Anterior cingulate cortex (tissue), 58 donors: ENCODE results near the gene NINL.

ENCODE experiments used
- DNase-seq, 58 donors: peaks; one replicate each; lab custom pipeline; 2025; lab: John Stamatoyannopoulos, UW

The NINL gene

GRCh38 chr20:25470045-25470444, 115.3 kb downstream of the NINL start:
- DNase-seq = no peak

DNA sequence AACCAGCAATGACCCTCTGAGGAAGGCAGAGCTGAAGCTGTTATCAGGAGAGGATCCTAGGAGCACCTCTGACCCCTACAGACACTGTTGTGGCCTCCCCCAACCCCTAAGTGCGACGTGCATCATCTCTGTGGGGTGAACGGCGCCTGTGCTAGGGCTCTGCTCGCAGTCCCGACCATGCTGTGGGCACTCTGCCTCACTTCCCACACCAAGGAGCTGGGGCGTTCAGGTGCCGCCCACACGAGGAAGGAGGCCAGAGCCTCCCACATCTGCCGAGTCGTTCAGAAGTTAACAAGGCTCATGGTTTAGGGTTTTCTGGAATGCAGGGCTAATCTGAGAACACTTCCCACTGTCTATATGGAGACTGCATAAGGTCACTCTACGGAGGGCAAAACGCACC, 115.8 kb downstream of the NINL start:
- no peak for DNase-seq

DNA sequence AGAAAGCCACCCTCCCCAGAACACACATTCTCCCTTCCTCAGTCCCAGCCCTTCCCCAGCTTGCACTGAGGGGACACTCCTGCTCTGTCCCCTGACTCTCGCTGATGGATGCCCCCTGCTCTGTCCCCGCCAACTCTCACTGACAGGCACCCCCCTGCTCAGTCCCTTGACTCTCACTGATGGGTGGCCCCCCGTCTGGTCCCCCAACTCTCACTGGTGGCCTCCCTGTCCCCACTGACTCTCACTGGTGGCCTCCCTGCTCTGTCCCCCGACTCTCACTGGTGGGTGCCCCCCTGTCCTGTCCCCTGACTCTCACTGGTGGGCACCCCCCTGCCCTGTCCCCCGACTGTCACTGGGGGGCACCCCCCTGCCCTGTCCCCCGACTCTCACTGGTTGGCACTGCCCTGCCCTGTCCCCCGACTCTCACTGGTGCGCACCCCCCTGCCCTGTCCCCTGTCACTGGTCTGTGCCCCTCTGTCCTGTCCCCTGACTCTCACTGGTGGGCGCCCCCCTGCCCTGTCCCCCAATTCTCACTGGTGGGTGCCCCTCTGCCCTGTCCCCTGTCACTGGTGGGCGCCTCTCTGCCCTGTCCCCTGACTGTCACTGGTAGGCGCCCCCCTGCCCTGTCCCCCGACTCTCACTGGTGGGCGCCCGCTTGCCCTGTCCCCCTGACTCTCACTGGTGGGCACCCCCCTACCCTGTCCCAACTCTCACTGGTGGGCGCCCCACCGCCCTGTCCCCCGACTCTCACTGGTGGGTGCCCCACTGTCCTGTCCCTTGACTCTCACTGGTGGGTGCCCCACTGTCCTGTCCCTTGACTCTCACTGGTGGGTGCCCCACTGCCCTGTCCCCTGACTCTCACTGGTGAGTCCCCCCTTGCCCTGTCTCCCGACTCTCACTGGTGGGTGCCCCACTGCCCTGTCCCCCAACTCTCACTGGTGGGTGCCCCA, 116.9 kb downstream of the NINL start:
- no peak for DNase-seq

DNA sequence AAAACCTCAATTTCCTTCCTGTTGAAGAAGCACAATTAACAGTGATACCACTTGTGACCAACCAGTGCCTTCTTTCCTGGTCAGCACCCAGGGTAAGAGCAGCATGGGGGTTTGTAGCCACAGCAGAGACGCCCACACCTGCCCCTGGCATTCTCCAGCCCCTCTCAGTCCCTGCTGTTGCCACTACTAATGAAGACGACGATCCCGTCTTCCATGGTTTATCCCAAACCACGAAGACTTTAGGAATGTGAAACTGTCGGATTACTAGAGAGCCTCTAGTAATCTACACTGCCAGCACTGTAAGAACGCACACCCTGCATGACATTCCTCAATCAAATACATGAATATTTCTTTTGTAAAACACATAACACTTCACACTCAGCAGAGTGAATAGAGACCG, 117.9 kb downstream of the NINL start:
- no peak for DNase-seq

GRCh38 chr20:25466846-25467245, 118.5 kb downstream of the NINL start:
- DNase-seq = no peak

- DNase-seq = no peak
Measured at GRCh38 chr20:25465243-25466135, 119.8 kb downstream of the NINL start.

DNA sequence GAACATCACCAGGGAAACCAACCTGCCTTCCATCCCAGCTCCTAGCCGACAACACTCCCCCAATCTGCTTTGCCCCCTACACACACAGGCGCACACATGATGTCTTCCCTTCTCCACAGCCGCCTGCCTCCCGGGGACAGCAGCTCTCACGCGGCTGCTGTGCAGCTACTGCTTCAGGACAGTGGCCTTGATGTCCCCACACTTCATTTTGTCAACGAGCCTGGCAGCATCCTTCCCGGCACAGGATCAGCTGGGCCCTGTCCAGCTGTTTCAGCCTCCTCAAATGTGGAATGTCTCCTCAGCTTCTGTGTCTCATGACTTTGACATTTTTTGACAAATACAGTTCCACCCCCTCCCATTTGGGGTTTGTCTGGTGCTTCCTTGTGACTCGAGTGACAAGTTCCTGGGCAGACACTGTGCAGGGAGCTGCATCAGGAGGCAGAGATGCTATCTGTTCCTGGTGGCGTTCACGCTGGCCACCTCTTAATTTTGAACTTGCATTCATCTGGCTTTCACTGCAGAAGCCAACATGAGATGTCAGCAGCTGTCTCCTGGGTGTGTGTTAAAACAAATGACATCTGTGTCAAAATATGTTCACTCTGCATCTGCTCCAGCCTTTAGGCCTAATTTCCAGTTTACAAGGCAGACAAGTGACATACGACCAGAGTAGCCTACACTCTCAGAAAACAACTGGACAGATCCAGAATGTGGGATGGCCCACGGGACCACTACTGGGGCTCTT, 120.7 kb downstream of the NINL start:
- no peak for DNase-seq

DNA sequence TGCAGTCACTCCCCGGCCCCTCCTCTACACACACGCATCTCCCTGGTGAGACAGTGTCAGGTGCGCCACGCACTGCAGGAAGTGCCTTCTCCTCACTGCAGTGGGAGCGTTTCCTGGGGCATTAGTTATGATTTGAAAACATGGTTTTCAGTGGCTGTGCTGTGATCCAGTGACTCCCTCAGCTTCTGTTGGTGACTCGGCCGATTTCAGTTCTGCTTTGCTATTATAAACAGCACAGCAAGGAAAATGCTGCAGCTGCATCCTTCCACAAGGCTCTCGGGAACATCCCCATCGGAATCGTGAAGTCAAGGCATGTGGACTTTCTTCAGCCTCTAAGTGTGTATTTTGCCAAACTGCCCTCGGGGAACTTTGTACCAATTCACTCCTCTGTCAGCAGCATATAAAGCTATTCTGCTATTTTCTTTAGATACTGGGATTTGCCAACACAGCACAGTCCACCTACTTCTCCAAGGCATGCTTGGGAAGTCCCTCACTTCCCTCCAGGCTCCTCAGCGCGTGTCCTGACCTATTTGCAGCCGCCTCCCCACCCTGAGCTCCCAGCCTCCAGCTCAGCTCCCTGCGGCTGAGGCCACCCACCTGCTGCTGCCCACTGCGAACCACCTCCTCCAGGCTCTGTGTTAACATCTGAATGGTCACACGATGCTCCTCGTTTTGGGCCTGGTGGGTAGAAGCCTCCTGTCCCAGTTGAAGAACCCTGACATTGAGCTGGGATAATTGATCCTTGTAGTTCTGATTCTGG, 123.4 kb downstream of the NINL start:
- no peak for DNase-seq

- no peak for DNase-seq
Measured at GRCh38 chr20:25461281-25461650, 124.1 kb downstream of the NINL start.

GRCh38 chr20:25460566-25461280, 124.6 kb downstream of the NINL start:
- DNase-seq = no peak

DNA sequence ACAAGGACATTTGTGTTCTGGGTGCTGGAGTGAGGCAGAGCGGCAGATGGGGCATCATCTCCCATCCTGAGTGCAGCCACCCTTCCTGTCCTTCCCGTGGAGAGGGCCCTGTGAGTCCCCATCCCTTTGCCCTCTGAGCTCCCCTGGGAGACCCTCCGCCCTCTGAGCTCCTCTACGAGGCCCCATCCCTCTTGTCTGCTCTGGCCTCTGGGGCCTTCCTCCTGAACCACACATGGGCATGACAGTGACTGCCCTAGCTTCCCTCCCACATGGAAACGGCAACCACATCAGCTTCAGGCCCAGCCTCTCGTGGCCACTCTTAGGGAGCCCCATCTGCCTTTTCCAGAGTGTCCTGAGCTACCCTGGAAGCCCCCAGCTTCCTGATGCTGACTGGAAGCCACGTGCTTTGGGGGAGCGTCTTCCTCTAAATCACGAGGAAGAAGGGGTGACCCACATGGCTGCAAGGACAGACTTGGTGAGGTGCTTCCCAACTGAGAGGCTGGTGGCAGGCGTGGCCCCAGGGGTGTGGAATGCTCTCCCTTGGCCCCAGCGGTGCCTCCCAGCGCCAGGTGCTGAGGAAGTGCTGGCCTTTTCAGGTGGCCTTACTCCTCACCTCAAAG, 125.3 kb downstream of the NINL start:
- DNase-seq = no peak

GRCh38 chr20:25459111-25459830, 126.1 kb downstream of the NINL start:
- DNase-seq = no peak

DNA sequence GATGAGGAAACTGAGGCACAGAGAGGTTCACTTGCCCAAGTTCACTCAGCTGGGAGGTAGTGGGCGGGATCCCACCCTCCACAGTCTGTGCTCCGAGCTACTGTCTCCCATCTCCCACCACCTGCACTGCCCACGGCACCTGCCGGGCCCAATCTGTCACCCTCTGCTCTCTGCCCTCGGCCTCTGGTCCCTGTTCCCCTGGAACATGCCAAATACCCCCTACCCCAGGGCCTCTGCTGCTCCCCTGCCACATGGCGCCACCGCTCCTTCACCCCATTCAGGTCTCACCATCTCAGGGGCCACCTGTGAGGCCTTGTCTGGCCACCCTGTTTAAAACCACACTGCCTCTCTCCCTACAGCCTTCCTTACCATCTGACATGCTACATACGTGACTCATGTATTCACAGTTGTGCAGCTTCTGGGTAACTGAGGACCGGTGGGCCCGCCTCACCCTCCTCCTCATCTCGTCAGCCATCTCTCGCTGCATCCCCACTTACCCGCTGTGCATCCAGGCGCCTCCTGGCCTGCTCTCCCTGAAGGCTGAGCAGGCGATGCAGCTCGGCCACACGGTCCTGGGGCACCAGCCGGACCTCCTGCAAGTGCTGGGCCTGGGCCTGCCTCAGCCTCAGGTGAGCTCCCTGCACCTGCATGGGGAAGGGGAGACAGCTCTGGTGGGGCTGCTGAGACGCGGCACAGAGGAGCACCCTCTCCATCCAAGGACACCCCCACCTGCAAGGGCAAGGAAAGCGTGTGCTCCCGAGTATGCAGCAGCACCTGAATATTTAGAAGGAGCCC, 127.2 kb downstream of the NINL start:
- DNase-seq = no peak

- DNase-seq = no peak
Measured at GRCh38 chr20:25454153-25454900, 131.0 kb downstream of the NINL start.

DNA sequence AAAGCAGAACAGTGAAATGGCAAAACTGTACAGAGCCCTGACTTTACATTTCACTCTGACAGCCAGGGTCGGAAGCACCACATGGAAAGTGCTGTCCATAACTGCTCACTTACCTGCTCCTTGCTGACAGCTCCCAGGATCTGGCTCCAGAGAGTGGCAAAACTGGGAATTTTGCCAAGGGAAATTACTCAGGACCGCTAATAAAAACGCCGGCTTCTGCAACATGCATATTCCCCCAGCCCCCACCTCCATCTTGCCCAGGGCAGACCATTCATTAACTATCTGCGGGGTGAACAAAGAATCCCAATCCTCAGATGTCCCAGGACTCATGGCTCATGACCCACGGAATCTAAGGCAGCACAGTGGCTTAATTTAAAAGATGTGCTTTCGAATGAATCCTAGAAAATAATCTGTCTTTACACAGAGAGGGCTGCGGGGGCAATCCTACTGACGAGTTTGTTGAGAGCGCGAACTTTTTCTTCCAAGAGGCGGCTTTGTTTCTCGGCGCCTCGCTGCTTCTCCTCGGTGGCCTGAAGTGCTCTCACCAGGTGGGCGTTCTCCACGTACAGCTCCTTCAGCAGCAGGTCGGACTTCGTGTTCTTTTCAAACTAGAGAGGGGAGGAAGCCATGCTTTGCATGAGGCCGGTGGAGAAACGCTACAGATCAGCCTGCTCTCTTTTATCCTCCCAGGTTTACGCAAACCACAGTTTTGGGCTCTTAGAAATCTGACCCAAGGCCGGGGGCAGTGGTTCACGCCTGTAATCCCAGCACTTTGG, 132.1 kb downstream of the NINL start:
- DNase-seq = no peak

GRCh38 chr20:25452333-25452732, 133.0 kb downstream of the NINL start:
- DNase-seq = no peak
